GM19328 (cell line): Measurements from ENCODE around the gene TGM1.

ENCODE experiments used
- ATAC-seq: cut with Tn5 transposase; IDR thresholded peaks from one replicate; pipeline ENCODE4 v1.9.1; 2021; ENCODE audit warnings: mild to moderate bottlenecking, moderate library complexity; ENCODE audit not compliant: unreplicated experiment

Gene TGM1

DNA sequence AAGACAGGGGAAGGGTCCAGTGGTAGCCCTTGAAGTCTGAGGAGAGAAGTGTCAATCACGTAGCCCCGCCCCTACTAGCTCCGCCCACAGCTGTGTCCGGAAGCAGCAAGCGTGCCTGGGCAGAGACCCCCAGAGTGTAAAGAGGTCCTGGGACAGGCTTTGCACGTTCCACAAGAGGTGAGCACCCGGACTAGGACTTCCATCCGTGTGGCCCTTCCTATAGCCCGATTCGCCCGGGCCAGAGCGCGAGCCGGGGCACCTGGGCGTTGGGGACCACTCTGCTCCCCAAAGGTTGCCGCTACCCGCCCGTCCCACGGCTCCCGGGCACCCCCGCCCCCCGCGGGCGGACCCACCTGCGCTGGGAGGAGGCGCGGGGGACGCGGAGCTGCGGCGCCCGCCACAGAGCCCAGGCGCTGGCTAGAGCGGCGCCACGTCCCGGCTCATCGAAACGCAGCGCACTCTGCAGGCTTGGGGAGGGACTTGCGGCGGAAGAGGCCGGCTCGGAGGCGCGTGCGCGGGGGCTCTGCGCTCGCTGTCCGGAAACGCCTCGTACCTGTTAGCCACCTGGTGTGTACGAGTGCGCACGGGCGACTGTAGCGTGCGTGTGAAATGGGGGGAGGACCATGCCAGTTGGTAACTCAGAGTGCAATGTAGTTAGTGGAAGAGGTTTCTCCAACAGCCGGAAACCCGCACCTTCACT is 8.3 kb upstream of the TGM1 start, which contains the start of gene RABGGTA:
Gene RABGGTA (minus strand): TSS at position 464 of the 700 bp plus-strand sequence. CDS start 482 bp downstream, outside the sequence.
- peak; percentile 85 for ATAC-seq

DNA sequence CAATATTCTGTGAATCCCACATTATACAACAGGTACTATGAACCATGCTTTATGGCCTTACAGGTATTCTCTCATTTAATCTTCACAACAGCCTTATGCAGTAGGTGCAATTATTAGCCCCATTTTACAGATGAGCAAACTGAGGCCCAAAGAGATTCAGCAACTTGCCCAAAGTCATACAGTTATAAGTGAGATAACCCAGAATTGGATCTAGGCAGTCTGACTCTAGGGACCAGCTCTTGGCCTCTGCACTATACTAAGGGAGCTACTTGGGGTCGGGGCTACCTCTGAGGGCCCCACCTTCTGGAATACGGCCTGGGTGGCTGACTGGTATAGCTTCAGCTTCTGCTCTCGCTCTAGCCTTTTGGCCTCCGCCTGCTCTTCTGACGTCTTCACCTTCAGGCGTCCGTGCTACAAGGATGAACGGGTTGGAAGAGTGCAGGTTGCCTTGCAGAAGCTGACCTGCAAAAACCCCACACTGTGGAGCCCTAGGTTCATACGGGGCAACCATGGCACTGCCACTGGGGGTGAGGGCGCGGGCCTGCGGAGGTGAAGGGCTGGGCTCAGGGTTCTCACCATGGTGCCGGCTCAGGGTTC is 7.7 kb upstream of the TGM1 start:
- ATAC-seq = no peak

DNA sequence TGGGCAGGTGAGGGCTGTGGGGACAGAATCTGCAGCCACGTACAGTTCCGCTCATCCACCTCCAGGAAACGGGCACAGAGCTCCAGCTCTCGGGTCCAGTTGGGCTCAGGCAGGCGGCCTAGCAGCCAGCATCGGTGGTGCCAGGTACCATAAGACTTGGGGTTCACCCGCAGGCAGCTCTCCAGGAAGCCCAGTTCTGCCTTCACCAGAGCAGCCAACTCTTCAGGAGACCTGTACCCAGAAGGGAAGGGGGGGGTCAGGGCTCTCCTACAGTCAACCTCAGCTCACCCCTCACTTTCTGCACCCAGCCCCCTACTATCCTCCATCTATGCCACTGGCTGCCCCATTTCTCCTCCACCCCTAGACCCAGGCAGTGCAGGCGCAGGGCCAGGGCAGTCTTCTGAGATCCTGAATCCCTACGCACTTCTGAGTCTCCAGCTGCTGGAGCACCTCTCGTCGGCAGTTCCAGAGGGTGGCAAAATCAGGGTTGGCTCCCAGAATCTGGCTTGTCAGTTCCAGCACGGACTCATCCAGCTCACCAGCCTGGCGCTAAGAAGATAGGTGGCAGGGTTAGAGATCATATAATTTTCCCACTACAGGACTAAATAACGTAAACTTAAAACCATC is 7.0 kb upstream of the TGM1 start:
- ATAC-seq = no peak

DNA sequence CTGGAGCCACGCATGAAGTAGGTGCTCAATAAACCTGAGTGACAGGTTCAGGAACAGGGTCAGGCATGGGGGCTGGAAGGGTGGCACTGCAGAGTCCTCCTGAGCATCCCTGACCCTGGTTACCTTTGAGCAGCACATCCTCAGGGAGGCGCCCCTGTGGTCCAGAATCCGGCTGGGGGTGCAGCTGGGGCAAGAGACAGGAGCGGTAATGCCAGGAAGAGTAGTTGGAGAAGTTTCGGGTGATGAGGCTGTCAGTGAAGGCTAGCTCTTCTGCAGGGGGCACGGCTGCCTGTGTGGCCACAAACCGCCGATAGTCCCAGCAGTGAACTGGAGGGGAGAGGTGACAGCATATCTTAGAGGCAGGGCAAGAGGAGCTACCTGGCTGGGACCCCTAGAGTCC is 6.4 kb upstream of the TGM1 start:
- no peak for ATAC-seq

DNA sequence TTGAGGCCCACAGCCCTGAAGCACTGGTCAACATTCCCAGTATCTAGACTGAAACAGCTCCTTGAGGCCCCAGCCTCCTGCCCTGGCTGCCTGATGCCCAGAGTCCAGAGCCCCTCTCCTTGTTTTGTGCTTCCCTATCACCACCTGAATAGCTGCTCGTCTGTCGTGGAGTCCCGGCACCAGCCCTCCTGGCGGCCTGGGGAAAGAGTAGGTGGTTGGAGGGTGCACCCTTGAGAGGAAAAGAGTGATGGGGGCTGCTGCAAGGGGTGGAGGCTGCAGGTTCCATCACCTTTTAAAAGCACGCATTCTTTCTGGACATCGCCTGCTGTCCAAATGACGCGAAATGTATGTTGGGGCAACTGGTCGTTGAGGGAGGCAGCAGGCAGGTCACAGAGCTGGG is 5.2 kb upstream of the TGM1 start:
- no peak for ATAC-seq

DNA sequence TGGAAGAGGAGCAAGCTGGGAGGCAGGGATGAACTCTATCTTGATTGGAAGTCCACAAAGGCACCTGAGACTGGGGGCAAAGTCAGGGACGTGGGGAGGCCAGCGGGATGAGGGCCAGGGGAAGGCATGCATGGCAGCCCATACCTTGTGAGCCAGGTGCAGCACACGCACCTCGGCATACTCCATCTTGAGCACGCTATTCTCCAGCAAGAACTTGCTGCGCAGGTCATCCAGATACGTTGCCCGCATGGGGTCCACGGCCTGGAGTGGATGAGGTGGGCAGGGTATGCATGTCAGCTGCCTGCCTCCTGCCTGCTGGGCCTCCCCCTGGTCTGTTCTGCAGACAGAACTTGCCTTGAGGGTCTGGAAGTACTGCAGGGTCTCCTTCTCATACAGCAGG is 4.5 kb upstream of the TGM1 start:
- ATAC-seq = no peak

DNA sequence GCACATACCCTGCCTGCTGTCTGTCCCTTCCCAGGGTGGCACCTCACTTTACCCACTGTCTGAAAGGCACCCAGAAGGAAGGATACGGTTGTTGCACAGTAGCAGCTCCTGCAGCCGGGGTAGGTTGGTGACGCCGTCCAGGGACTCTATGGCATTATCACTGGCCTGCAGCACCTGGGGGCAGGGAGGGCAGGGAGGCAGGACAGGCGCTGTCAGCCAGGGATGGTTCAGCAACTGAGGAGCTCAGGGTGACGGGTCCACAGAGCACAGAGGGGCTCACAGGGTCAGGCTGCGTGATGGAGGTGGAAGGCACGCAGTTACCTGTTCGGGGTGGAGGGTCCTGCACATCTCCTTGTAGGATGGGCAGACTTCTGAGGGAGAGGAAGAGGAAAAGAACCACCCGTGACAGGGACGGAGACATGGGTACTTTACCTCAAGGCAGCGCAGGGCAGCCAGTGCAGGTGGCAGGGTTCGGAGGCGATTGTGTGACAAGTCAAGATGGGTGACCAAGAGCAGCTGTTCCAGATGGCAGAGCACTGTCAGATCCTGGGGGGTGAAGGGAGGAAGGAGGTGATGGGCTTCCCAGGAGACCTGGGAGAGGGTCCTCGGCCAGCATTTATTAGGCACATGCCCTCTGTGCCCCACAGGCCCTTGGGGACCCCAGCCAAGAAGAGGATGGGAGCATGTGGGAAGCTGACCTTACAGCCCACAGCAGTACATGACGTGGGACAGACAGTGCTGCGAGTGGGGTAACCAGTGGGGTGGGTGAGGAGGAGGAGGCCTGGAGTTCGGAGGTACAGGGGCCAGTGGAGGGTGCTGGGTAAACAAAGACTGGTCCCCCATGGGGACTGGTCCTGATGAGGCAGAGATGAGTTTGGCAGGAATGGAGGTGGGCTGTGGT is 3.6 kb upstream of the TGM1 start:
- no peak for ATAC-seq

DNA sequence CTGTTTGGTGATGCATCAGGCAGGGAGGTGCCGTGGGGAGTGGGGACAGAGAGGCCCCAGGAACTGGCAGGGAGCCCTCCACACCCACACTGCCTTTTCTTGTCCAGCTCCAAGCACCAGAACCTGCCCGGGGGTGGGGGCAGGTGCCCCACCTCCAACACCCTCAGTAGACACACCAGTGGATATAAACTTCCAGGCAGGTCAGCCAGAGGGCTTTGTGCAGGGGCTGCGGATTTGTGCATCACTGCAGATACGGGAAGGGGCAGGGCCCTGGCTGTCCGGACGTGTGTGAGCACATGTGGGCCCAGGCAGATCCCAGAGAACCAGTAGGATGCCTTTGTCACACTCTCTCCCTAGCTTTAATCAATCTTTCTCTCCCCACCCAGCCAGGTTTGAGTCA is 1.3 kb upstream of the TGM1 start:
- ATAC-seq = no peak

DNA sequence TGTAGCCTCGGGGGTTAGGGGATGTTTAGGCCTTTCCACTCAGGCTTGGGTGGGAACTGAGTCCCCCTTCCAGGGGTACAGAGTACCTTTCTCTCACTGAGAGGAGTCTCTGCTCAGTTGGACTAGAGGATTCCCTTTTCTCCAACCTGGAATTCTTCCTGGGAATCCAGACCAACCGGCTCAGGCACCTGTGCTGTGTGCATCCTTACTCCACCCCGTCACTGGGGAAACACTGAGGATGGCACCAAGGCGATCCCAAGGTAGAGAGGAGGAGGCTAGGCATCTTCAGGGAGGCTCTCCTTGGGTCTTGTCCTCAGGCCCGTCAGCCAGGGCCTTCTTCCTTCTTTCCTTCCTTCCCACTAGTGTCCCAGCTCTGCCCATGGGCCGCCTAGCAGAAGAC is 871 bp upstream of the TGM1 start:
- ATAC-seq = no peak

DNA sequence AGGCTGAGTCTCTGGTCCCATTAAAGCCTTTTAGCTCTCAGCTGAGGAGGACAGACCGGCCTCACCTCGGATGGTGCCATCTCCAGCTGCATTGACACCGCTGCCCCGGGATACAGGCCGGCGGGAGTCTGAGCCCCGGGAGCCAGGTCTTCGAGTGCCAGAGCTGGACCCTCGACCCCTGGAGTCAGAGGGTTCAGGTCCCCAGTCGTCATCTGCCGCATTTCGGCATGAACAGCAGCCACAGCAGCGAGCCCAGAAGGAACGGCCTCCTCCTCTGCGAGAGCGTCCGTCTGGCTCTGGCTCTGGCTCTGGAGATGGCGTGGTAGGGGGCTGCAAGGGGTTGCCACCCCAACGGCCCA is 1.0 kb downstream of the TGM1 start:
- no peak for ATAC-seq

DNA sequence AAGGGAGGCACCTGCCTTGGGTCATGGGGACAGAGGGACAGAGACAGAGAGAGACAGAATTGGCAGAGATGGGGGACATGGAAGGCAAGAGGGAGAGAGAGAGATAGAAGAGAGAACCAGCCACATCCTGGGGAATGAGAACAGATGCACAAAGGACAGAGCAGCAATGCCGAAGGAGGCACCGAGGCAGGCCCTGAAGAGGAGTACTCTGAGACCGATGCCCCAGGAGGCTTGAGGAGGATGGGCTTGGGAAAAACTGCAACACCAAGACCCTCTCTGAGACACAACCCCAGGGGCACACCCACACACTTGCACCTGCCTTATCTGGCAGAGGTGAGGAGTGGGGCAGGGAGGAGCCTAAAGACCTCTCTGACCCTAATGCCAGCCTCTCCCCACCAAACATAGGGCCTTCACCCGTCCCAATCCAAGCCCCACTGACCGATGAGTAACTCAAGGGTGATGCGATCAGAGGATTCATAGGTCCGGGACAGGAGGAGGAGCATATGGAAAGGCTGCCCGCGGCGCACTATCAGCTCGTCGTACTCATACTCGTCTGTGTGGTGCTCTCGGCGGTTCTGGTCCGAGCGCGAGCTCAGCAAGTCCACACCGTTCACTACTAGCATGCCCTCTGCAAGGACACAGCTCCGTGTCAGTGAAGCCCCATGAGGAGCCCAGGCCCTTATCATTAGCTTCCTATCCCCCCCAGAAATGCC is 1.6 kb downstream of the TGM1 start:
- ATAC-seq = no peak

DNA sequence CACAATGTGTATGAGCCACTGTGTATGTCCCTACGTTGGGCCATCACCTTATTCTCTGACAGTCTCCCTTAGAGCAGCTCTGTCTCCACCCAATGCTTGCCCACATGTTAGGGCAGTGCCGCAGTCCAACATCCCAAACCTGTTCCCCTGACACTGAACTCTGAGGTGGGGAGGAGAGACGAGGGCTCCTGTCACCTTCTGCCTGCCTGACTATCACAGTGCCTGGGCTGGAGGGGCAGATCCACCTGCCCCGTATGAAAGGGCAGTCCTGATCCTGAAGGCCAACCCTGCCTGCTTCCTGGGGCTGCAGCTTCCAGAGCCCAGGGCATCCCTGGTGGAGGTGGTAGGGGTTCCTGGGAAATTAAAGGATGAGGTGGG is 2.2 kb downstream of the TGM1 start:
- ATAC-seq = no peak

DNA sequence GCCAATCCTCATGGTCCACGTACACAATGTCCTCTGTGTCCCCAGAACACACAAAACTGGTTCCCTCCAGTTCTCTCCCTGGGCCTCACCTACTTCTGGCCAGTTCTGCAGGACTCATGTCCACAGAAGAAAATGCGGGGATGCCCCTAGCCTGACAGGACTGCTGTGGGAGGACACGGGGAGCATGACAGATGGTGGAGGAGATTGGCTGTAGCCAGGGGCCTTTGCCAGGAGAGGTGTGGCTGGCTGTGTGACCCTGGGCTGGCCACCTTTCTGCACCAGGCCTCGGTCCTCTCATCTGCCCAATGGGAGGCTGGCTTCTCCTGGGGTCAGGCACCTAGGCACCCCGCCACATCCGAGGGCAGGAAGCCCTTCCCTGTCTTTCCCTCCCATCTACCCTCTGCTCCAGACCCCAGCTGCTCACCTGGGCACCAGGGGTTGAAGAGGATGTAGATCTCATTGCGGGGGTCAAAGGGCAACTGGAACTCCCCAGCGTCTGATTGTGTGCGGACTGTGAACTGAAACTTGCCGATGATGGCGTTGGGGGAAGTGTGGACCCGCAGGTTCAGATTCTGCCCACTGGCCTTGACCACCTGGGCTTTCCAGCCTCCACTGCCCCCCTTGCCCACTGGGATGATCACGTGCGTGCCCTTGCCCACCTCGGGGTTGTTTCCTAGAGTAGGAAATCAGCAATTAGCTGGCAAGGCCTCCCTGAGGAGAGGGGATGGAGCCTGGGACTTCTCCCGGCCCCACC is 2.8 kb downstream of the TGM1 start:
- no peak for ATAC-seq

DNA sequence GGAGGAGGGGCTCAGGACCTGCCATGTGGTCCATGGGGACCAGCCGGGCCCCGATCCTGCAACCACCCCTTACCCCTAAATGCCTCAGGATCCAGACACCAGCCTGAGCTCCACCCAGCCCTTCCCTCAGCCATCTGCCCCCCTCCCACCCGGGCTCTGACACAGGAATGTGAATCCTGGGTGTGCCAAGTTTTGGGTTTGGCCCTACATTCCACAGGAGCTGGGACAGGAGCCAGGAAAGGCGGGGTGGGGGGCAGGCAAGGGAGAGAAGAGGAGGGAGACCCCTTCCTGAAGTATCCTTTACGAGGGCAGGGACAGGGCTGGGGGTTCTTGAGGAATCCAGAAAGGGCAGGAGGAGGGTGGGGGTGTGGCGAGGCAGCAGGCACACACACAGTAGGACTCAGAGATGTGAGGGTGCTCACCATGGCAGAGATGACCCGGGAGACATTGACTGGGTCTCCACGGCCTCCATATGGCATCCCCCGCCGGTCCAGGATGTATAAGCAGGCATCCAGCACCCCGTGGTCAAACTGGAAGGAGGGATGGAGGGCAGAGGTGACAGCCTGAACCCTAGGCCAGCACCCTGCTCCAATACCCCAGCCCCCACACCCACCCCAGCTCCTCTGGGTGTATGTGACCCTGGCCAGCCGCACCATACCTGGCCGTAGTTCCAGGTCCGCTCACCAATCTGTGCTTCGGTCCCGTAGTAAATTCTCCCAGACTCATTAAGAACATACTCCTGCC is 3.5 kb downstream of the TGM1 start:
- no peak for ATAC-seq

DNA sequence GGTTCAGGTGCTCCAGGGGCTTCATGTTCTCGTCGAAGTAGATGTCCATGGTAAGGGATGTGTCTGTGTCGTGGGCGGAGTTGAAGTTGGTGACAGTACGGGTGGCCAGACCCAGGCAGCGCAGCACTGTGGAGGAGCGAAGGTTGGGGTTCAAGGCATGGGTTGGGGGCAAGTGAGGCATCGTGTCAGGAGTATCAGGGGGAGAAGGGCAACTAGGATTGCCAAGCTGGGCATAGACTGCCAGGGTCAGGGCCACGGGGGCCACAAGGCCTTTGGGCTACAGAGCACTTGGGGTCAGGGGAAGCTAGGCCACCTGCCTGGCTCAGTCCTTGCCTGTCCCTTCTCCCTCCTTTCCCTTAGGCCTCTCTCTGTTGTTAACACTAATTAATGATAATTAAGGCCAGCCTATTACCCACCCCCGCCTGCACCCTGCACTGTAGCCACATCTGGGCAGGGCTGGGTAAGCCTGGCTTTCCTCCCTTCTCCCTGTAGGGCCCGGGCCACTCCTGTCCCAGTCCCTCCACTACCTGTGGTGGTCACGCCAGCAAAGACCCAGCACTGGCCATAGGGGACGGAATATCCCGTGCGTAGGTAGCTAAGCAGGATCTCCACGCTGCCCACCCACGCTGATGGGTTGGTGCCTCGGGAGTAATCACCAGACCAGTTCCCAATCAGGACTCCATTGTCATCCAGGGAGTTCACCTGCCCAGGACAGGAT is 4.3 kb downstream of the TGM1 start:
- no peak for ATAC-seq

DNA sequence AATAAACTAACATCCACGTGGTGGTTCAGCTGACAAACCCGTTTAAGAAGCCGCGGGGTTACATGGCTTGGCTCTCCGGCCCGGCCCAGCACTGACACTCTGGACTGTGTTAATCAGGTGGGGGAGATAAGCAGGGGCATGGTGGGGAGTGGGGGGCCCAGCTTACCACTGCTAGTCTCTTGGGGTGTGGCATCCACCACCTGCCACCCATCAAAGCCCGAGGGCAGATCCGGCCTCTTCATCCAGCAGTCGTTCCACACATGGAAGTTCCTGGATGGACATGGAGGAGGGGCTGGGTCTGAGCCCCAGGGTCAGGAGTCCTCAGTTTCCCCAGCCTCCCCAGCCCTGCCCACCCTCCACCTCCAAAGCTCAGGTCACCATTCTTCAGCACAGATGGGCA is 4.9 kb downstream of the TGM1 start:
- ATAC-seq = no peak

DNA sequence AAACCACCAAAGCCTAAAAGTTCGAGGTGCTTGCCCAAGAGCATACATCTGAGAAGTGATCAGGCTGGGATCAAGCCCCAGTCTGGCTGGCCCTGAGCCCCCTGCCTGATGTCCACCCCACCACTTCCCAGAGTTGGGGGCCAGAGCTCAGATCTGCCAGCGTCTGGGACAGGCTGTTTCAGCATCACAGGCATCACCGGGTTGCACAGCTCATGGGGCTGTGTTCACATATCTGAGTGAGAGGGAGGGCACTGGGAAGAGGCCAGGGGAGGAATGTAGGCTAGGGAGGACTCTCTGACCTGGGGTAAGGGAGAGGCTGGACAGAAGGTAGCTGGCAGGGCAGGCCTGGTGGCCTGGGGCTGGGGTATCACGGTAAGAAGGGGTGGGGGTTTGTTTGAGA is 6.0 kb downstream of the TGM1 start:
- no peak for ATAC-seq

DNA sequence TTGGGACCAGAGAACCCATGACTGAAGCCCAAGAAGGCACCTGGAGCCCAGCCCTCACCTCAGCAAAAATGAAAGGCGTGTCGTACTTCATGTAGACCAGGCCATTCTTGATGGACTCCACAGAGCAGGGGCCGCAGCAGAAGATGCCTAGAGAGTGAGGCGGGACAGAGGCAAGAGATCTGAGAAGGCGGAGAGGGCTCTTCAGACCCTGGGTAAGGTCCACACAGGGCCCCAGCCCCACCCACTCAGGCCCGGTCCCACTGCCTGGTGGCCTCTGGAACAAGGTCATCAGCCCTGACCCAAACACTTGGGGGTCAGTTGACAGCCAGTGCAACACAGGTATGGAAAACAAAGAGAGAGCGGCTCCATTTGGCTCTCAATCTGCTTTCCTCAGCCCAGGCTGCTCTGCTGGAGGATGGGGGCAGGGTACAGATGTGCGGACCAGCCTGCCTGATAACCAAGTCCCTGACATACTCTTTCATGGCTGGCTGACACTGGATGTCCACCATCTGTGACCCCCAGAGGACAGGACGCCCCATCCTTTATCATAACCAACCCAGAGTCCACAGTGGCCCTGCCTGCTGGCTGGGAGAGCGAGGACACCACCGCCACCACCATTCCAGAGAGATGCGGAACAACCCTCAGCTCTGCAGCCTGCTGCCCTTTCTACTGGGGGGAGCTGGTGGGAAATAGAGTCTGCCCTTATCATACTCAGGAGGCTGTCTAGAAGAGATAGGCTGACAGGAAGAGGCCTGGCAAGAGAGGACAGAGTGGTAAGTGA is 6.9 kb downstream of the TGM1 start:
- no peak for ATAC-seq
